HK-2 (cell line): ENCODE results near the gene ADARB2.
"Not testable (repeated sequence)": the region's sequence is repeated elsewhere in the genome, so short reads cannot be mapped to it uniquely, and the experiment has no call there.

ENCODE experiments used
- DNase-seq: peaks from one replicate; pipeline ENCODE4 v3.0.0-alpha.2; 2018; ENCODE audit not compliant: unreplicated experiment

ADARB2 gene

DNA sequence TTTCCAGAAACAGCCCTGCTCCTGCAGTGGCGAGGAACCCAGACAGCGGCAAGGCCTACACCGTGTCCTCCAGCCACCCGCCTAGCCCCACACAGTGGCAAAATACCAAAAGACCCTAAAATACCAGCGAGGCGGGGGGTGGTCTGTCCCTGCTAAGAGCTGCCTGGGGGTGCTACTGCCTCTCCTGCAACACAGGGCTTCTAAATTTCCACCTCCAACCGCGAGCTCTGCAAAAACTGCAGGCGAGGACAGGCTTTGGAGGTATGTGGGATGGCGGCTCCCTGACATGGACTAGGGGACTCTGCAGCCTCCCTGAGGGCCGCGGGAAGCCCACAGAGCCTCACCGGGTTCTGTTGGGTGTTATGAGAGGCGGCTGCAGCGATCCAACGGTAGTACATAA lies 558.8 kb downstream of the ADARB2 start:
- DNase-seq = no peak

DNA sequence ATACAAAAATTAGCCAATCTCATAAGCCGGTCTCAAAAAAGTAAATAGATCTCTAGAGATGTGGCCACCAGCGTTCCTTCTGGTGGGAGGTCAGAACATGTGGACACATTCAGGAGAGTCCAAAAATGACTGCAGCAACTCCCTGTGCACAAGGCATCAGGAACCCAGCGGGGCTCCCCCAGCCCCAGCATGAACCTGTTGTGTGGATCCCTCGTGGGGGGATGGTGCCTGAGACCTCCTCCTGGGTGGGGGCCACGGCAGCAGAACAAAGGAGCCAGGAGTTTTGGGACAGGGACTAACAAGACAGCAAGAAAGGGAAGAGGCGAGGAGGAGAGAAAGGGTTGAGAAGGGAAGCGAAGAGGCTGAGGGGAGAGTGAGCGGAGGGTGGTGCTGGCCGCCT lies 559.4 kb downstream of the ADARB2 start:
- no peak for DNase-seq

DNA sequence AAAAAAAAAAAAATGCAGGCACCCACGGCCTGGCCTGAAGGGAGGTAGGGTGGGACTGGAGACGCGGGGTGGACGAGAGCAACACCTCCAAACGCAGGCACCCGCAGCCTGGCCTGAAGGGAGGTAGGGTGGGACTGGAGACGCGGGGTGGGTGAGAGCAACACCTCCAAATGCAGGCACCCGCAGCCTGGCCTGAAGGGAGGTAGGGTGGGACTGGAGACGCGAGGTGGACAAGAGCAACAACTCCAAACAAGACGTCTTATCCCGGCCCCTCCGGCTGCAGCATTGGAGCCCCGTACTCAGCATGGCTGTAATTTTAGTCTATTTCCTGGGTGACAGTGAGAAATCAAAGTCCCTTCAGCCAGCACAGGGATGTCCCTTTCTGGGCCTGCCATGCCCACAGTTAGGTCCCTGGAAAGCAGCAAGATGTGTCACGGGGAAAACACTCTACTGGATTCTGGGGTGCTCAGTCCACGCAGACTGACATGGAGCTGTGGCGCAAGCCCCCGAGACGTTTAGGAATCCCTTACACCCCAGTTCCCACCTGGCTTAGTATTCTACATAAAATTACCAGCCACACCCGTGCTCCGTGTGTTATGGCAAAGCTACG lies 561.3 kb downstream of the ADARB2 start:
- DNase-seq = no peak

DNA sequence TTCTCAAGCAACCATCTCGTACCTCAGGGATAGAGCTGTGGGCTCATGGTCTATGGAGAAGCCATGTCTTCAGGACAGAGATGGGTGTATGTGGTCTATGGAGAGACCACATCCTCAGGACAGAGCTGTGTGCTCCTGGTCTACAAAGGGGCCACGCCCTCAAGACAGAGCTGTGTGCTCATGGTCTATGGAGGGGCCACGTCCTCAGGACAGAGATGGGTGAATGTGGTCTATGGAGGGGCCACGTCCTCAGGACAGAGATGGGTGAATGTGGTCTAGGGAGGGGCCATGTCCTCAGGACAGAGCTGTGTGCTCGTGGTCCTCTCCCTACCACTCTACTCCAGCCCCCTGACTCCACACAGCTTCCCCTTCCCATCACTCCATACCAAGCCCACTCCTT lies 563.3 kb downstream of the ADARB2 start:
- DNase-seq = no peak

DNA sequence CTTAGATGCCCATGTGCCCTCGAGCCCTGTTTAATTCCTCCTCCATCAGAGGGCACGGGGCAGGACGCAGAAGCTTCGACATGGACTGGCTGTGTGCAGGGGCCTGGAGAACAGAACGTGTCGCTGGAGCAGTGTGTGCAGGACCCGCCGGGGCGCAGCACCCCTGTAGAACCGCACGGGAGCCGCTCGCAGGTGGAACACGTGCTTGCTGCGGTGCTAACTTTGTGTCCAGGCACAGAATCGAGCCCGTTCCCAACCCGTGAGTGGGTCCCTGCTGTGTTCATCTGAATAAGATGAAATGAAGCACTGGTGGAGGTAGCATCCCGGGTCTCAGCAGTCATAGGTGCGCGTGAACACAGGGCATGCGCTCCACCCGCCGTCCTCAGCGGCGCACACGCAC lies 564.2 kb downstream of the ADARB2 start:
- DNase-seq = no peak

DNA sequence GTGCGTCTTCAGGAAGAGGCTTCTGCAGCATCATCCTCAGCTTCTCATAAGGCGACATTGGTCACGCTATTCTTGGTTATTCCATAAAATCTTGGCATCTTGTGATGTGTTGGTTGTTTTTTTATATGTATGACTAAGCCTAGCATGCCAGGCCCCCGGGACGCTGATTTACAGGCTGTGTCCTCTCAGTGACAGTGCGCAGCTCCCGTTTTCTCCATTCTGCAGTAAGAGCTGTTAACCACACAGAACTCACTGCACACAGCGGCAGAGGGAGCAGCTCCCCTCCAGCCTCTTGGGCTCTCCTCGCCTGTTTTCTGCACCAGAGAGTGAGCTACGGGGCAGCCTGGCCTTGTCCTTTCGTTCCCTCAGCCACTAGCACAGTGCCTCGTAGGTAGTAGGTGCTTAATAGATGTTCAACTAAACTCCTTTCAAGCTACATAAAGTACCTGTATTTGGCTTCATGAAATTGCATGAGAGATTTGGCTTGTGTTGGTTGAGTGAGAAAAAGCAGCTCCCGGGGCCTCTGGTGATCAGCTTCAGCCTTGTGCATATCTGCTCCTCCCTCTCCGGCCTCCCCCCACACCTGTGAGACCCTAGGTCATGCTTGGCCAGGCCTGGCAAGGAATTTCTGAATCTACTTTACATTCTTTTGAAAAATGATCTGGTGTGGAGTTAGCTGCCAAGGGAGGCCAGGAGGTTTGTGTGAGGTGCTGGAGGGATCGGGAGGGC lies 564.9 kb downstream of the ADARB2 start:
- no peak for DNase-seq

DNA sequence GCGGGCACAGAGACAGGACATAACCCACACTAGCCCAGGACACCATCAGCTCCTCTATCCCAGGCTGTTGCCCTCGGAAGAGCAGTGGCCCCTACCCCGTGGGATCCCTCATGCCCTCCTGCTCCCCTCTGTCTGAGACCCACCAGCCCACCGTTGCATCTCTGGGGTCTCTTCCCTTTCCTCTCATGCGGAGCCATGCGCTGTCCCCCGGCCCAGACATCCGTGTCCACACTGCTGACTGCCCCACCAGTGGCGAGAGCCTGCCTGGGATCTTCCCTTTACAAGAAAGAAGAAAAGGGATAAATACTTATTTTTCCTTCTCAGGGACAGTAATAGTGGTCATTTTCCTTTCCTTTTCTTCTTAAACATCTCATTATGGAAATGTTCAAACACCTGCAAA lies 565.7 kb downstream of the ADARB2 start:
- no peak for DNase-seq

DNA sequence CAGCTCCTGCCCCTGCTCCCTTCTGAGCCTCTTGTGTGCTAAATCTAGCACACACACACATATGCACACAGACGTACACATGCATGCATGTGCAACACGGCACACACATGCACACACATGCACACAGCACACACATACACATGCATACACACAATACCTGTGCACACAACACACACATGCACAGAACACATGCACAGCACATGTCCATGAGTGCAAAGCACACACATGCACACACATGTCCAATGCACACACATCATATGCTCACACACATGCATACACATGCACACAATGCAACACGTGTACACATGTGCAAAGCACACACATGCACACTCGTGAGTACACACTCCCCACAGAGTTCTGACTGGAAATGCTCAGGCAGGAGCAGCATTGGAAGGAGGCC lies 566.1 kb downstream of the ADARB2 start:
- DNase-seq = no peak

DNA sequence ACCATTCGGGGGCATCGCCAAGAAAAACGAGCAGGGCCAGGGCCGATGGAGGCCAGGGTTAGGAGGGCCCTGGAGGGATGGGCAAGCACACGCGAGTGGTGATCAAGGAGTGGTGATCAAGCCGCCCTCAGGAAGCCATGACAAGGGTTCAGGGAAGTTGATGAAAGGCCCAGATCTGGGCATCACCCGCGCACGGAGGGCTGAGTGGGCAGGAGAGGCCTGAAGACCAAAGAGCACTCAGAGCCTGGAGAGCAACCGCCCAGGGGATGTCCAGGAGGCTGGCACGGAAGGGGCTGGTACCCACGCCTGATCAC lies 566.5 kb downstream of the ADARB2 start:
- DNase-seq = no peak

DNA sequence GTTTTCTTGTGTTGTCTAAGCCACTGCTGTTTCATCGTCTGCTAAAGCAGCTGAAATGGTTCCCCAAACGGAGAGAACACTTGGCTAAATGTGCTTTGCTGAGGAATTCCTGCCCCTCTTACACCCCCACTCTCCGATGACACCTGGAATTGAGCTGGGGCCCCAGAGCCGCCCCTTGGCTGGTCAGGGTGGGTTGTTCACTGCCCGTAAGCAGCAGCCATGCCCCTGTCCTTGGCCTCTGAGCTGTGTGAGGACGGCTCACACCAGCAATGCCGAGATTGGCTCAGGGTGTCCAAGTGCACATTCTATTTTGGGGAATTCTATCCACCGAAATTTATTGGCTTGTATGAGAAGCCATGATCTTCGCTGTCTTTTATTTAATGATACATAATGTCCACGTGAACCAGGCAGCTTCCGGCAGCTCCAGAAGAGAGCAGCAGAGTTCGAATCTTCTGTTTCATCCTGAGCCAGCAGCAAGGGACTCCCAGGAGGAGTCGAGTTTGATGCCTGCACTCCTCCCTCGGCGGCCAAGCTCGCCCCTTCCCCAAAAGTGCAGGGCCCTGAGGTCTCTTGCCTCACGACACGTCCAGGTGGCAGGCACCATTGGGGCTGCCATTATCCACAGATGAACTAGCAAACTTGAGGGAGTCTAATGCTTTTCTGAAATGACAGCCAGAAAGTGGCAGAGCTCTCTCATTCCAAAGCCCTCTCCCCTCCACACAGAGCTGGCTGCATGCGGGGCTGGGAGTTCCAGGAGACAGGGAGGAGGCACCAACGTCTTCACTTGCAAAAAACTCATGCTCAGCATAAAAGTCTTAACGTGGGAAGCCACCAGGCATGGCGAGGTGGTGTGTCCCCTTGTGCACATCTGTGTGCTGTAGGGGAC lies 567.1 kb downstream of the ADARB2 start:
- no peak for DNase-seq

DNA sequence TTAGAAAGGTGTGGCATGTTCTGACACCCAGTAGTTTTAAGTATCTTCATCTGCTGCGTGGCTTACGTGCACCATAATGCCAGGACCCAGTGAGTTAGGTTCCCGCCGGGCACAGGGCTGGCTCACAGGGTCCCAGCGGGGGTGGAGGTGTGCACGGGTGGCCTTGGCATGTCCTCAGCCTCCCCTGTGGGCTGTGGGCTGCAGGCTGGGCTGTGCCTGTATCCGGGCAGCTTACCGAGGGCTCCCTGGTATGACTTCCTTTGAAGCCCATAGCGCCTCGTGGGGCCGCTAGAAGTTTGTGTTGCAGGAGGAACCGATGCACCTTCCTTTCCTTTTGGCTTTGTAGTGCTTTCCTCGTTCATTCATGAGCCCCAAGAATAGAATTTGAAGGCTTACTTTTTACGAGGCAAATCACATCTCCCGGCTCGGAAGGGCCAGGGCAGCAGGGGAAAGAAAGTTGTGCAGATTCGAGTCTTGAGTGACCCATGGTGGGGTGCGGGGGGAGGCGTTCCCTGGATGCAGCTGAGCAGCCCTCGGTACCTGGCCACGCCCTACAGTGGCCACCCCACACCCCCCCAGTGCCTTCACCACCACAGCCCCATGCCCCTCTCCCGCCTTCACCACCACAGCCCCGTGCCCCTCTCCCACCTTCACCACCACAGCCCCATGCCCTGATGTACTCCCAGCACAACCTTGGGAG lies 568.0 kb downstream of the ADARB2 start:
- DNase-seq = no peak

DNA sequence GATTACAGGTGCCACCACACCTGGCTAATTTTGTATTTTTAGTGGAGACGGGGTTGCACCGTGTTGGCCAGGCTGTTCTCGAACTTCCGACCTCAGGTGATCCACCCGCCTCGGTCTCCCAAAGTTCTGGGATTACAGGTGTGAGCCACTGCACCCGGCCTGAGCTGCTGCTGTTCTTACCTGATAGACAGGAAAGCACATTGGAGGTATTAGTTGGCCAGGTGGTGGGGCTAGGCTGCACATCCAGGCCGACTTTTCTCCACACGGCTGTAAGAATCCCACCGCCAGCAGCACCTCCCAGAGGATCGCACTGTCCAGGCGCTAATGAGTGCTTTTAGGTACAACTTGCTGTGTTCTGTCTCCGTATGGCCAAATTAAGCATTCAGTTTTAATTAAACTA lies 568.6 kb downstream of the ADARB2 start:
- no peak for DNase-seq

DNA sequence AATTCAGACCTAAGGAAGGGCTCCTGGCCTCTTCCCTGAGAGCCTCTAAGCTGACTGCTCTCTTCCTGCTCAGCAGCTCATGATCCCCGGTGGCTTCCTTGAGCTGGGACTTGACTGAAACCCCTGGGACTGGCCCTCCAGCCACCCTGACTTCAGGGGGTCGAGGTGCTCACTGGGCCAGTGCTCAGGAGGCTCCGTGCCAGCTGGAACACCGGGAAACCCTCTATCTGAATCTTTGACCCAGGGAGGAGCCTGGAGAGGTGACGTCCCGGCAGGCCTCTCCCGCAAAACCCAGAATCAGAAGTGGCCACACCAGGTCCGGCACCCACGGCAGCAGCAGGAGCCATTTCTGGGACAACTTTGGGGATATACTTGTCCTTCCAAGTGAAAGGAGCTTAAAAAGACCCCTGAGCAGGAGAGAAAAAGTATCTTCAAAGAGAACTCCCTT lies 570.5 kb downstream of the ADARB2 start:
- DNase-seq = no peak

DNA sequence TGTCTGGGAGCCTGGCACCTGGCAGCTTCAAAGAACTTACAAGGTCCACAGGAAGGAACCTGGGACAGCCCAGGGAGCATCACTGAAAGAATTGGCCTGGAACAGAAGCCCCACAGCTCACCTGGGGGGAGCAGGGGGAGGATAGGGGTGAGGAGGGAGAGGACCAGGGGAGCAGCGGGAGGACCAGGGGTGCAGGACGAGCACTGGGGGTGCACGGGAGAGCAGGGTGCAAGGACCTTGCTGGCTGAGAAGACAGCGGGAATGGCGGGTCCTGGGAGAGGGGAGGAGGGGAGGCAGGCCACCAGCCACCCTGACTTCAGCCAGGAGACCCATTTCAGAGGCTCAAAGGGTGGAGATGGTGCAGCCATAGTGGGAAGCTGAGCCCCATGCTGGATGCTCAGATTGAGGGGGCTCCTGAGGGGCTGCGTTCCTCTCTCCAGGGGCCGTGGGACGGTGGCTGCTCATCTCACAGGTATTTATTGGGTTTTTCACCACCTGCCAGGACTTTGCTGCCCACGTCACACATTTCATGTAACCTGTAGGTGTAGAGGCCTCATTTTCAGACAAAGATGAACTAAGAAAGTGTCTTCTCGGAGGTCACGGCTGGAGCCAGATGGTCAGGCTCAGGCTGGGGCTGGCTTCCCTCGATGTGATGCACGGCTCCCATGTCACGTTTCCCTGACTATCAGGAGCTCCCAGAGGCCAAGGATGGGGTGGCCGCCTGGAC lies 571.1 kb downstream of the ADARB2 start:
- DNase-seq = no peak

DNA sequence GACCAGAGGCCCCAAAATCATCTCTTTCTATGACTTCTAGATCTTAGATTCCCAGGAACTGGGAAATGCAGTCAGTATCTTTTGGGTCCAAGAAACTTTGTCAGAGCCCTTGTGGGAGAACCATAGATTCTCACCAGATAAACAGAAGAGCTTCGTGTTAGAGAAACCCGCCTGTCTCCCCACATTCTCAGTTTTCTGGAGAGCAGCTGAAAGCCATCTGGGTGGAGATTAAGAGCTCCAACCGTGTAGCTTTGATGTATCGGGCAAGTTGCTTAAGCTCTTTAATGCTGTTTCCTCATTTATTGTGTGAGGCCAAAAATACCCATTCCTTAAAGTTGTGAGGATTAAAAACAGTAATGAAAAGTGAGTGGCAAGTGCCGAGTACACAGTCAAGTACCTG lies 573.5 kb downstream of the ADARB2 start:
- DNase-seq = no peak

DNA sequence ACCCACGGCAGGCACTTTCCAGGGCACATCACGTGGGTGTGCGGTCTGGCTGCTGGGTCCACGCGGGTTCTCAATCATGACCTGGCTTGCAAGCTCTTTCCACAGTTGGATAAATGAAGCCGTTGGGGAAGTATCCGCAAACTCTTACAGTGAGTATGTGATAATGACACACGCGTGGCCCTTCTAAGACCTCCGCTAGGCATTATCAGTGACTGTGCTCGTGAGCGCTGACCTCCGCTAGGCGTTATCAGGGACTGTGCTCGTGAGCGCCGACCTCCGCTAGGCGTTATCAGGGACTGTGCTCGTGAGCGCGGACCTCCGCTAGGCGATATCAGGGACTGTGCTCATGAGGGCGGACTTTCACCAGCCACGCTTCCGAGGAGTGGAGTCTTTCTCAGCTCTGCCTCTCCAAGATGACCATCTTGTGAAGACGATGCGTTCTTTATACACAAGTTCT lies 574.1 kb downstream of the ADARB2 start:
- DNase-seq = no peak

DNA sequence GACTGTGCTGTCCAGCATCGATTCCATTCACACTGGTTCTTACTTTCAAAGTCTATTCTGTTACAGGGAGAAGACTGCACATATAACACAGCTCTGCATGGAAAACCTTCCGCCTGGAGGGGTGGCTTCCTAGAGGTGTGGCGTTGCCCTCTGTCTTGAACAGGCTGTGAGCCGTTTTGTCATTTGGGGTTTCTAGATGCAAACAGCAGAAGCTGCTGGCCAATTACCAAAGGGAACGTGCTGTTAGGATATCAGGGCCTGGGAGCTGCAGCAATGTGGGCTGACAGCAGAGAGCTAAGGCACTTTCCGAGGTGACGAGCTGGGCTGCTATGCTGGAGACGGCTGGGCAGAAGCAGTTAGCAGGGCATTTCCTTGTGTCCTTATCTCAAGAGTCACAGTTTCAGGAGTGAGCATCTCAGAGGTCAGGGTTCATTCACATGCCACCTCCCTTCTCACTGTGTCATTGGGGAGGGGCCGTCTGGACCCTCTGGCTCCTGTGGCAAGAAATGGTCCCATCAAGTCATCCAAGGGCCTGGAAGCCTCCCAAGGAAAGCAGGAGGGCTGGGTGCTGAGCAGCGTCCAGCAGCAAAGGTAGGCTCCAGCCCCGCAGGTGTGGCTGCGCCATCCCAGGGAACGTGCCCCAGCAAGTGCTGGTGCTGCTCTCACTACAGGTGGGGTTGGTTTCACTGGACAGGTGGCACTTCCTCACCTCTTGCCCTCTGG lies 574.7 kb downstream of the ADARB2 start:
- no peak for DNase-seq

DNA sequence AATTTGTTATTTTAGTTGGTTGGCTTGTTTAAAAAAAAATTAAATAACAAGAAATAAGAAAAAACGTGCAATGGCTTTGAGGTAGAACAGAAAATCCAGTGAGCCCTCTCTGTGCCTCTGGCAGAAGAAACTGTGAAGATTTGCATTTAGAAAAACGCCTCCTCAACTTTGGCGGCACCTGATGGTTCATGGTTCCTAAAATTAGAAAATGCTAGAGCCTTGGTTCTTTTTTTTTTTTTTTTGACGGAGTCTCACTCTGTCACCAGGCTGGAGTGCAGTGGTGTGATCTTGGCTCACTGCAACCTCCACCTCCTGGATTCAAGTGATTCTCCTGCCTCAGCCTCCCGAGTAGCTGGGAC lies 576.0 kb downstream of the ADARB2 start:
- not testable (repeated sequence) for DNase-seq

DNA sequence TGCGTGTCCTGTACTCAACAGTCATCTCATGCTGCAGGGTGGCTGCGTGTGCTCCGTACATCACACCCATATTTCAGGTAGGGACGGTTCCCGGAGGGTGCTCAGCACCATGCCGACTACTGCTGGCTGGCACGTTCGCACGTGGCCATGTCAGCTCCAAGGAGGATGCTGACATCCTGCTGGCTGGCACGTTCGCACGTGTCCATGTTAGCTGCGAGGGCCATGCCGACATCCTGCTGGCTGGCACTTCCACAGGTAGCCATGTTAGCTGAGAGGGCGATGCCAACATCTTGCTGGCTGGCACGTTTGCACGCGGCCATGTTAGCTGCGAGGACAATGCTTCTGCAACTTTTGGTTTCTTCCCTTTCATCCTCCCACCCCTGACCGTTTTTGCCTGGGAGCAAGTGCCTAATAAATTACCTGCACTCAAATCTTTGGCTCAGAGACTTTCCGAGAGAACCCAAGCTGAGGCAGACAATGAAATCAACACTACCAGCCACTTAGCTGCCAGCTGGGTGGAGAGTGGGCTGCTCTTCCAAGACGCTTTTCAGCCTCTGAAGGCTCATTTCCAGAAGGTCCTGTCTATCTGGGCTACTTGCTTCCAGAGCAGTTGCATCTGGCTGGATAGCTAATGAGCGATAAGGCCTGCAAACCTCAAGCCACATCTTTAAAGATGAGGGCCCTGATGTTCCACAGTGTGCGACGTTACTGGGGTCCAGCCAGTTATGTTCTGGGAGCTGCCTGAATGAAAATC lies 576.6 kb downstream of the ADARB2 start:
- DNase-seq = no peak
